HG03139 (cell line): ENCODE data around the gene WASHC2A.
"Not testable (repeated sequence)": the region's sequence is repeated elsewhere in the genome, so short reads cannot be mapped to it uniquely, and the experiment has no call there.

Experiments
- ATAC-seq: cut with Tn5 transposase; IDR thresholded peaks from one replicate; pipeline ENCODE4 v1.9.1; 2021; ENCODE audit not compliant: unreplicated experiment

The WASHC2A gene

GRCh38 chr10:50059946-50060345, 7.8 kb upstream of the WASHC2A start:
- ATAC-seq, result not testable (repeated sequence)

GRCh38 chr10:50061548-50061947, 6.2 kb upstream of the WASHC2A start:
- ATAC-seq, result not testable (repeated sequence)

GRCh38 chr10:50063100-50063499, 4.7 kb upstream of the WASHC2A start:
- no peak for ATAC-seq

GRCh38 chr10:50068352-50068659, 552 bp downstream of the WASHC2A start:
- ATAC-seq, result peak; percentile 16

GRCh38 chr10:50075139-50075538, 7.4 kb downstream of the WASHC2A start:
- not testable (repeated sequence) for ATAC-seq

- ATAC-seq, result not testable (repeated sequence)
Measured at GRCh38 chr10:50075544-50075943, 7.8 kb downstream of the WASHC2A start.

- not testable (repeated sequence) for ATAC-seq
Measured at GRCh38 chr10:50091304-50091703, 23.6 kb downstream of the WASHC2A start.

- ATAC-seq, result not testable (repeated sequence)
Measured at GRCh38 chr10:50092928-50093327, 25.2 kb downstream of the WASHC2A start.

- ATAC-seq, result not testable (repeated sequence)
Measured at GRCh38 chr10:50094630-50095029, 26.9 kb downstream of the WASHC2A start.

- not testable (repeated sequence) for ATAC-seq
Measured at GRCh38 chr10:50095402-50095801, 27.6 kb downstream of the WASHC2A start.

GRCh38 chr10:50096722-50097121, 29.0 kb downstream of the WASHC2A start:
- not testable (repeated sequence) for ATAC-seq

GRCh38 chr10:50098645-50099044, 30.9 kb downstream of the WASHC2A start:
- not testable (repeated sequence) for ATAC-seq

GRCh38 chr10:50101139-50101582, 33.4 kb downstream of the WASHC2A start:
- not testable (repeated sequence) for ATAC-seq

GRCh38 chr10:50101747-50102146, 34.0 kb downstream of the WASHC2A start:
- ATAC-seq, result not testable (repeated sequence)

- not testable (repeated sequence) for ATAC-seq
Measured at GRCh38 chr10:50102267-50102666, 34.5 kb downstream of the WASHC2A start.

GRCh38 chr10:50108999-50109698, 41.4 kb downstream of the WASHC2A start:
- not testable (repeated sequence) for ATAC-seq

GRCh38 chr10:50112419-50113112, 44.8 kb downstream of the WASHC2A start:
- ATAC-seq, result not testable (repeated sequence)

- ATAC-seq, result not testable (repeated sequence)
Measured at GRCh38 chr10:50126765-50127164, 59.0 kb downstream of the WASHC2A start.

GRCh38 chr10:50127770-50128292, 60.1 kb downstream of the WASHC2A start:
- not testable (repeated sequence) for ATAC-seq

GRCh38 chr10:50131245-50131965, 63.7 kb downstream of the WASHC2A start:
- ATAC-seq, result not testable (repeated sequence)

- ATAC-seq, result not testable (repeated sequence)
Measured at GRCh38 chr10:50132322-50132721, 64.6 kb downstream of the WASHC2A start.
